Measurements from ENCODE around the gene SLAIN2. TPM values are rescaled to one million over a fixed set of nuclear protein-coding genes. Genes with fewer than 3 reads are reported as not detected.

SLAIN2 gene
- total RNA-seq, 1 experiment from 2014 or later = 30.8 TPM

DNA sequence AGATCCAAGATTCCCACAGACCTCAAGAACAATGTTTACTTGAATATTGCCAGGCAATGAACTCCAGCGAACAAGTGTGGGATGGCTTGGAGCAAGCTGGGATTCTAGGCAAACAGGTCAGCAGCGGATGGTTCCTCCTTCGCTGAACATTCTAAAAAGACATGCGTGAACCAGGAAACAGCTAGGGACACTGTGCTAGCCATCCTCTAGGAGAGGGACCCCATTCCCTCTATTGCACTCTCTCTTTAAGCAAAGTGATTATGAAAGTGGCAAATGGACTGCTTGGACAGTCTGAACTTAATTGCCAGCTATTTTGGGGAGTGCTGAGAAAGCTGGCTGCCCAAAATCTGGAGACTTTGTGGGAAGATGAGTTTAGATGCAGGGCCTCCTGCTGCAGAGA, 41.8 kb upstream of the SLAIN2 start:
- Histone ChIP-seq H2BK15ac (ENCODE audit: low read depth, low read length) (no peak overlapping the region), H3K4ac (ENCODE audit: low read depth, low read length) (no peak overlapping the region), H3T11ph (ENCODE audit: low read length) (no peak overlapping the region), H2AK5ac (ENCODE audit: insufficient read length, low read length) (no peak overlapping the region), H4K91ac (ENCODE audit: insufficient read length, low read depth, low read length) (no peak overlapping the region), H4K20me1 (ENCODE audit: control insufficient read depth, insufficient read depth, insufficient read length) (no peaks in the 10 kb centered on the region), H4K8ac (replicated peaks; ENCODE audit: insufficient read length, low read depth, low read length) (no peak overlapping the region), H3K56ac (ENCODE audit: insufficient read length, low read depth, low read length) (no peak overlapping the region), H2AFZ (ENCODE audit: low read length) (no peak overlapping the region), H3K18ac (ENCODE audit: insufficient read length, low read depth, low read length) (no peak overlapping the region), H2BK12ac (ENCODE audit: insufficient read length, low read depth, low read length) (no peak overlapping the region), H2BK5ac (ENCODE audit: insufficient read length, low read length) (no peak overlapping the region), H3K23ac (ENCODE audit: insufficient read length, low read depth, low read length) (no peak overlapping the region), H3K23me2 (ENCODE audit: insufficient read length, low read depth, low read length, poor library complexity, severe bottlenecking) (no peaks in the 10 kb centered on the region), H3K9me3 (ENCODE audit: control insufficient read depth, low read depth, low read length) (no peaks in the 10 kb centered on the region), H3K4me2 (ENCODE audit: insufficient read depth, insufficient read length, low read length) (no peak overlapping the region), H3K9ac (ENCODE audit: extremely low read depth, insufficient read length, low read length) (no peak overlapping the region), H2BK120ac (ENCODE audit: low read depth, low read length, poor library complexity, severe bottlenecking) (no peak overlapping the region), H3K79me1 (ENCODE audit: insufficient read depth, low read depth, low read length, poor library complexity, severe bottlenecking) (no peaks in the 10 kb centered on the region), H3K4me1 (ENCODE audit: insufficient read depth, low read length) (no peaks in the 10 kb centered on the region), H3K27me3 (ENCODE audit: insufficient read depth, low read length) (no peaks in the 10 kb centered on the region), H2BK20ac (ENCODE audit: low read depth, low read length, poor library complexity, severe bottlenecking) (no peak overlapping the region), H3K14ac (ENCODE audit: insufficient read depth, low read length) (no peak overlapping the region), H3K27ac (ENCODE audit: insufficient read length, low read depth, low read length) (no peak overlapping the region), H4K5ac (ENCODE audit: insufficient read length, low read depth, low read length) (no peak overlapping the region), H3K79me2 (ENCODE audit: insufficient read depth, low read length) (no peaks in the 10 kb centered on the region)
- no peak for DNase-seq
- no peaks in the 10 kb centered on the region for H3K36me3 Mint-ChIP-seq (ENCODE audit: insufficient read depth in 1 of 3, low read depth in 3 of 3)
- no peak overlapping the region for H3K4me3 Mint-ChIP-seq
- H3K4me1 Mint-ChIP-seq = no peaks in the 10 kb centered on the region
- H3K27ac Mint-ChIP-seq = no peak overlapping the region
- H3K27me3 Mint-ChIP-seq (ENCODE audit: low read depth) = no peaks in the 10 kb centered on the region; the same call in 1 of the 2 replicates
- TF ChIP-seq CTCF (conservative IDR thresholded peaks at IDR 0.05) = no peak
- no CpG with 5 or more reads among the region's 4 CpGs for WGBS (ENCODE audit: extremely low coverage, insufficient read length, low lambda C conversion rate)
- H3K9me3 Mint-ChIP-seq = no peaks in the 10 kb centered on the region

Measured in H9 (cell line).